Activated naive CD4-positive, alpha-beta T cell treated with anti-CD3 and anti-CD28 coated beads for 36 hours (primary cell): Measurements from ENCODE around the gene TBC1D3B. TPM values are rescaled to one million over a fixed set of nuclear protein-coding genes. Genes with fewer than 3 reads are reported as not detected.
A peak's percentile ranks its signal among the peaks of the same experiment; 100 is the strongest.

Source experiments
- CTCF ChIA-PET: fragments of 350-600 bp; sonication (Branson Sonifier 250); formaldehyde crosslinking; loops from one replicate; lab custom pipeline; 2021; ENCODE audit warnings: antibody characterized with exemption; lab: Charles Lee
- DNase-seq: peaks from one replicate; pipeline ENCODE4 v3.0.0-alpha.2; 2020
- H3K27ac Mint-ChIP-seq: one replicate; pipeline ENCODE4 v1.8.0; 2021; ENCODE audit warnings: mild to moderate bottlenecking, mixed read lengths
- H3K27me3 Mint-ChIP-seq: one replicate; pipeline ENCODE4 v1.8.0; 2021; ENCODE audit warnings: low read depth, mixed read lengths
- H3K36me3 Mint-ChIP-seq: one replicate; pipeline ENCODE4 v1.8.0; 2021; ENCODE audit warnings: low read depth, mixed read lengths
- H3K4me1 Mint-ChIP-seq: one replicate; pipeline ENCODE4 v1.8.0; 2021; ENCODE audit warnings: low read depth, mixed read lengths
- H3K4me3 Mint-ChIP-seq: one replicate; pipeline ENCODE4 v1.8.0; 2021; ENCODE audit warnings: mild to moderate bottlenecking, moderate library complexity, mixed read lengths
- H3K9me3 Mint-ChIP-seq: one replicate; pipeline ENCODE4 v1.8.0; 2021; ENCODE audit warnings: mixed read lengths
- intact Hi-C: fragments of 100-400 bp; cut with micrococcal nuclease; formaldehyde crosslinking; loops from one replicate; pipeline ENCODE4 v1.15.1; 2023
- total RNA-seq, 2 experiments: library from RNA; stranded (reverse); gene quantifications; one replicate each; pipeline ENCODE4 v1.2.3, GENCODE V29; 2021

TBC1D3B gene
- total RNA-seq, 2 experiments from 2014 or later: 1.8 to 2.6 TPM

- no peak for DNase-seq
- no peaks in the 10 kb centered on the region for H3K9me3 Mint-ChIP-seq
- peaks cover 36% of the 10 kb centered on the region for H3K27me3 Mint-ChIP-seq
- H3K27ac Mint-ChIP-seq: no peak overlapping the region
- no peaks in the 10 kb centered on the region for H3K36me3 Mint-ChIP-seq
- H3K4me3 Mint-ChIP-seq: no peak overlapping the region
- CTCF ChIA-PET: interaction anchor here (0.7 to 3.8 kb wide), 7 partner anchors 27 to 286 kb away, joined by 3 to 15 read pairs (median 6); partner anchors contain the start of gene RDM1
- intact Hi-C loops: no loop called here
- peaks cover 22% of the 10 kb centered on the region for H3K4me1 Mint-ChIP-seq
These were observed 57.7 kb downstream of the TBC1D3B start for GRCh38 chr17:36118477-36119353.

DNA sequence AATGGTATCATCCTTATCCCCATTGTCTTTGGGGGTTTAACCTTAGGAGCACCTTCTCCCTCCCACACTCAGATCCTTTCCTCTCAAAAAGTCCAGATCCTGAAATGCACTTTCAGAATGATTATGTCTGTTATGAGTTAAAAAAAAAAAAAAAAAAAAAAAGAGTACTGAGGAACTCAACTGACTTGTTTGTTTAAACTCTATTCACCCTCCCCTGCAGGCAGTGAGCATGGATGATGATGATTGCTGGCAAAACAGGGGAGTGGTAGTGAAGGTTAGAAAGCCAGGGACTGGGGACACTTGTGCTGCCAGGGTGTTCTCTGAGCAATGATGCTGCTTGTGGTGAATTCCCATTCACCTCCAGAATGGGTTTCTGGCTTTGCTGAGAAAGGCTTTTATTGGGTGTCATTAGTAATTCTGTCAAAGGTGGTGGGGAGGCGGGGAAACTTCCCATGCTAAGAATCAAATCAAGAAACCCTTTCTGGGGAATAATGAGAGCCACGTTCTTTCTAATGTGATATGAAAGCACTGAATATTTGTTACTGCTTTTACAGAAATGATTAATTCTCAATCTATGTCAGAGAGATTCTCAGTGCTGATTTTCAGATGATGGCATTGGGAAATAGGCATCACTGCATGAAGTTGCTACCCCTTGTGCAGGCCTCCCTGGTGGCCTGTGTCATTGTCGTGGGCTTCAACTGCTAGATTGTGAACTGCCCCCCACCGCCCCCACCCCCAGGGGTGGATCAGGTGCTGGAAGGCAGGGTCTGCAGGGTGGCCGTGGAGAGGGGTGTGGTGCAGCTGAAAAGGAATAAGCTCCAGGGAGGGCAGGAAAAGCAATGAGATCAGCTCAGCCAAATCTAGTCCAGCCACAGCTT lies 58.7 kb downstream of the TBC1D3B start:
- DNase-seq: peak; percentile 73
- Mint-ChIP-seq H3K4me3 (no peak overlapping the region), H3K27ac (no peak overlapping the region), H3K36me3 (no peaks in the 10 kb centered on the region), H3K9me3 (peaks cover under 1% of the 10 kb centered on the region), H3K27me3 (peaks cover 29% of the 10 kb centered on the region), H3K4me1 (peaks cover 22% of the 10 kb centered on the region)
- CTCF ChIA-PET: interaction anchor here (0.7 to 3.8 kb wide), 4 partner anchors 26 to 285 kb away, joined by 3 to 15 read pairs (median 8); no protein-coding TSS in a partner anchor
- intact Hi-C loops: loop anchor here (1.0 kb wide), 1 partner anchor 27 kb away; the partner anchor contains the start of gene CCL3

Other genes with a start within 250 kb of the TBC1D3B start
- 10 to 100 TPM; 18.6 to 21.6 TPM for gene RDM1, start 245.9 kb downstream of the TBC1D3B start, total RNA-seq
- gene LYZL6, start 232.9 kb downstream of the TBC1D3B start, total RNA-seq: not detected
- gene CCL16, start 195.1 kb downstream of the TBC1D3B start, total RNA-seq: not detected
- not detected for gene CCL14, start 189.9 kb downstream of the TBC1D3B start, total RNA-seq
- gene CCL15, start 175.1 kb downstream of the TBC1D3B start, total RNA-seq: not detected
- gene CCL23, start 158.7 kb downstream of the TBC1D3B start, total RNA-seq: not detected
- not detected for gene CCL18, start 112.4 kb downstream of the TBC1D3B start, total RNA-seq
- 1 to 10 TPM; 8.3 TPM for gene CCL3, start 86.5 kb downstream of the TBC1D3B start, total RNA-seq
- gene CCL4, start 72.8 kb downstream of the TBC1D3B start, total RNA-seq: 1 to 10 TPM; 4.6 to 5.5 TPM
- gene CCL3L1, start 20.1 kb upstream of the TBC1D3B start, total RNA-seq: 1 to 10 TPM; 1.9 to 2.0 TPM
- gene CCL4L2, start 34.4 kb upstream of the TBC1D3B start, total RNA-seq: 1 to 10 TPM; 1.0 to 1.4 TPM
- under 1 TPM in 1 of 2 experiments, not detected in 1; 0.19 TPM for gene TBC1D3I, start 87.9 kb upstream of the TBC1D3B start, total RNA-seq
- gene TBC1D3G, start 147.2 kb upstream of the TBC1D3B start, total RNA-seq: not detected
- not detected for gene TBC1D3H, start 211.8 kb upstream of the TBC1D3B start, total RNA-seq